GM23248 (cell line): ENCODE results near the gene SRPRA. TPM values are rescaled to one million over a fixed set of nuclear protein-coding genes. Genes with fewer than 3 reads are reported as not detected.

Source experiments
- DNase-seq: peaks from one replicate; pipeline ENCODE4 v3.0.0-alpha.2; 2015
- H2AFZ ChIP-seq: fragments of 200-600 bp; sonication (generic); 2 replicates; pipeline ENCODE4 v1.6.1; 2016; ENCODE audit warnings: antibody characterized with exemption
- H3F3A ChIP-seq: fragments of 200-600 bp; sonication (generic); 2 replicates; pipeline ENCODE4 v1.6.1; 2016; ENCODE audit warnings: mild to moderate bottlenecking, antibody characterized with exemption, mixed run types; ENCODE audit not compliant: insufficient read depth
- H3K27ac ChIP-seq: fragments of 200-600 bp; sonication (generic); 2 replicates; pipeline ENCODE4 v1.5.1; 2016; ENCODE audit warnings: mild to moderate bottlenecking
- H3K27me3 ChIP-seq: fragments of 200-600 bp; sonication (generic); replicated peaks from 2 replicates; pipeline ENCODE4 v1.6.1; 2016; ENCODE audit warnings: mild to moderate bottlenecking; ENCODE audit not compliant: insufficient read depth
- H3K36me3 ChIP-seq: fragments of 200-600 bp; sonication (generic); 2 replicates; pipeline ENCODE4 v1.6.1; 2016; ENCODE audit warnings: low read depth, mild to moderate bottlenecking
- H3K4me1 ChIP-seq: fragments of 200-600 bp; sonication (generic); 2 replicates; pipeline ENCODE4 v1.6.1; 2016; ENCODE audit warnings: mild to moderate bottlenecking; ENCODE audit not compliant: insufficient read depth
- H3K4me2 ChIP-seq: fragments of 200-600 bp; sonication (generic); one replicate; pipeline ENCODE4 v1.6.1; 2016; ENCODE audit warnings: mild to moderate bottlenecking; ENCODE audit not compliant: unreplicated experiment
- H3K4me3 ChIP-seq: fragments of 200-600 bp; sonication (generic); 2 replicates; pipeline ENCODE4 v1.5.1; 2016; ENCODE audit warnings: mild to moderate bottlenecking
- H3K79me2 ChIP-seq: fragments of 200-600 bp; sonication (generic); 2 replicates; pipeline ENCODE4 v1.6.1; 2016; ENCODE audit warnings: mild to moderate bottlenecking; ENCODE audit not compliant: insufficient read depth
- H3K9ac ChIP-seq: fragments of 200-600 bp; sonication (generic); 2 replicates; pipeline ENCODE4 v1.6.1; 2016; ENCODE audit warnings: mild to moderate bottlenecking
- H3K9me2 ChIP-seq: fragments of 200-600 bp; sonication (generic); 2 replicates; pipeline ENCODE4 v1.6.1; 2016; ENCODE audit warnings: mixed run types, mild to moderate bottlenecking, moderate library complexity; ENCODE audit not compliant: insufficient read depth
- H3K9me3 ChIP-seq: fragments of 200-600 bp; sonication (generic); one replicate; pipeline ENCODE4 v1.6.1; 2017; ENCODE audit warnings: low read depth
- H4K20me1 ChIP-seq: fragments of 200-600 bp; sonication (generic); 2 replicates; pipeline ENCODE4 v1.6.0; 2016; ENCODE audit not compliant: insufficient read depth
- EZH2 ChIP-seq: fragments of 200-600 bp; sonication (generic); IDR thresholded peaks from 2 replicates; pipeline ENCODE4 v1.6.1; 2018; ENCODE audit warnings: antibody characterized with exemption, mild to moderate bottlenecking; ENCODE audit not compliant: insufficient read depth, poor library complexity, severe bottlenecking
- EZH2phosphoT487 ChIP-seq: fragments of 200-600 bp; sonication (generic); IDR thresholded peaks from 2 replicates; pipeline ENCODE4 v1.6.1; 2018; ENCODE audit warnings: antibody characterized with exemption, moderate library complexity, mild to moderate bottlenecking, low read depth; ENCODE audit not compliant: insufficient read depth
- WGBS, 2 experiments: methylation state at CpG; one replicate each; pipeline ENCODE4 v1.1.6; 2015 to 2017; ENCODE audit warnings: low lambda C conversion rate in 2 of 2, low coverage in 1 of 2; ENCODE audit errors: missing lambda C conversion rate in 2 of 2; 5-methylcytosine and 5-hydroxymethylcytosine counted together
- in situ Hi-C: fragments of 300-500 bp; cut with MboI; formaldehyde crosslinking; loops from 2 replicates; pipeline ENCODE4 v1.15.0; 2020
- polyA plus RNA-seq: library from polyadenylated mRNA; unstranded; fragments of >200 nt; fragmentation: Nextera tagmentation; extraction: Ambion mirVana; gene quantifications from 2 replicates; pipeline ENCODE4 v1.2.1, GENCODE V29; 2016
- total RNA-seq: library from RNA; depleted of rRNA; stranded (reverse); fragments of >200 nt; shearing (Covaris generic); gene quantifications from 2 replicates; pipeline ENCODE4 v1.2.3, GENCODE V29; 2014

Gene SRPRA
- total and polyA plus RNA-seq, 2 experiments from 2014 or later, result 125 to 151 TPM

- Histone ChIP-seq H3K27me3 (no peaks in the 10 kb centered on the region), H3K9ac (no peak overlapping the region), H3K4me3 (no peak overlapping the region), H3K9me3 (no peaks in the 10 kb centered on the region), H3K27ac (no peak overlapping the region), H3K79me2 (peaks cover 7% of the 10 kb centered on the region), H3K4me1 (peaks cover 6% of the 10 kb centered on the region), H3K36me3 (no peaks in the 10 kb centered on the region), H2AFZ (no peak overlapping the region), H4K20me1 (no peaks in the 10 kb centered on the region), H3K9me2 (no peaks in the 10 kb centered on the region), H3F3A (peaks cover 9% of the 10 kb centered on the region), H3K4me2 (no peak overlapping the region)
- in situ Hi-C loops, result no loop called here
- no peak for DNase-seq
- TF ChIP-seq EZH2 (no peak), EZH2phosphoT487 (no peak)
- WGBS, 2 experiments, result 61 to 63% methylated on average over 4 of the region's 4 CpGs
Observed at GRCh38 chr11:126308271-126308671, 39.6 kb upstream of the SRPRA start.

DNA sequence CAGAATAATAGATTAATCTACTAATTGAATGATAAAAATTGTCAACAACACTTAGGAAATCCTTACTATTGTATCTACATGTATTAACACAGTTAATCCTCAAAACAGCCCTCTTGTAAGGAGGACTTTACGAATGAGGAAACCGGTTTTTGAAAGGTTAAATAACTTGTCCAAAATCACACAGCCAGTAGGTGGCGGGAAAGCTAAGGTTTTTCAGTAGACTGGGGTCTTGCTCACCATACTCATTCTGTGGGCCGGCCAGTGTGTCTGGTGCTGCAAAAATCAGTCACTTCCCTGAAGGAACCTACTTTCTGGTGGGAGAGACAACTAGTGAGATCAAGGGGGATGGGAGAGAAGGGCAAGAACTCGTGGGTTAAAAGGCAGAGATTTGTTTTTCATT lies 39.0 kb upstream of the SRPRA start:
- Histone ChIP-seq H2AFZ (no peak overlapping the region), H3K4me3 (no peak overlapping the region), H3K36me3 (no peaks in the 10 kb centered on the region), H3K9me2 (no peaks in the 10 kb centered on the region), H3K4me1 (peaks cover 6% of the 10 kb centered on the region), H3K79me2 (peaks cover 13% of the 10 kb centered on the region), H3F3A (peaks cover 9% of the 10 kb centered on the region), H3K27me3 (no peaks in the 10 kb centered on the region), H3K4me2 (no peak overlapping the region), H3K27ac (no peak overlapping the region), H3K9ac (no peak overlapping the region), H4K20me1 (no peaks in the 10 kb centered on the region), H3K9me3 (no peaks in the 10 kb centered on the region)
- DNase-seq, result peak; percentile 68
- in situ Hi-C loops, result no loop called here
- no peak for TF ChIP-seq EZH2
- TF ChIP-seq EZH2phosphoT487, result no peak
- WGBS, 2 experiments, result 47 to 49% methylated on average over 5 of the region's 5 CpGs

DNA sequence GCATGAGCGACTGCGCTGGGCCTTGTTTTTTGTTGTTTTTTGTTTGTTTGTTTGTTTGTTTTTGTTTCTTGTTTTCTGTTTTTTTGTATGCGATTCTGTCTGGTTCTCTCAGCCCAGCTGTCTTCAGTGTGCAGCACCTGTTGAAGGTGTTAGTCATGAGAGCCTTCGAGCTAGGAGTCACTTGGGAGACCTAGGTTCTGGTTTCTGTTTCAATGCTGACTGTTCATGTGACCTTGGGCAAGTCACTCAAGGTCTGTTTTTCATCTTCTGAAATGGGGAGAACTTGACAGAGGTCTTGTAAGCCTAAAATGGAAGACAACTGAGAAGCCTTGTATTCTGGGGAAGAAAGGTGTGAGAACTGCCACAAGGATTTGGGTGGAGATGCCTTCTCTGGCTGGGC lies 37.0 kb upstream of the SRPRA start:
- Histone ChIP-seq H3K27me3 (no peaks in the 10 kb centered on the region), H2AFZ (no peak overlapping the region), H3F3A (peaks cover 9% of the 10 kb centered on the region), H3K9me2 (no peaks in the 10 kb centered on the region), H4K20me1 (no peaks in the 10 kb centered on the region), H3K4me2 (no peak overlapping the region), H3K9ac (no peak overlapping the region), H3K4me3 (no peak overlapping the region), H3K36me3 (no peaks in the 10 kb centered on the region), H3K4me1 (peaks cover 6% of the 10 kb centered on the region), H3K79me2 (peaks cover 22% of the 10 kb centered on the region), H3K27ac (no peak overlapping the region), H3K9me3 (no peaks in the 10 kb centered on the region)
- WGBS, 2 experiments, result 98% methylated on average over 4 of the region's 4 CpGs
- no peak for TF ChIP-seq EZH2phosphoT487
- no peak for TF ChIP-seq EZH2
- in situ Hi-C loops, result no loop called here
- no peak for DNase-seq

GRCh38 chr11:126304457-126305075 lies 35.9 kb upstream of the SRPRA start:
- Histone ChIP-seq H4K20me1 (no peaks in the 10 kb centered on the region), H3K9ac (peak overlapping the region; percentile 92), H3F3A (peaks cover 9% of the 10 kb centered on the region), H3K36me3 (no peaks in the 10 kb centered on the region), H3K9me2 (no peaks in the 10 kb centered on the region), H3K27ac (peak overlapping the region; percentile 89), H3K4me2 (peak overlapping the region; percentile 97), H2AFZ (peak overlapping the region; percentile 95), H3K27me3 (no peaks in the 10 kb centered on the region), H3K79me2 (peaks cover 22% of the 10 kb centered on the region), H3K4me3 (peak overlapping the region; percentile 89), H3K4me1 (peaks cover 6% of the 10 kb centered on the region), H3K9me3 (no peaks in the 10 kb centered on the region)
- TF ChIP-seq EZH2, result no peak
- no peak for TF ChIP-seq EZH2phosphoT487
- 7% methylated on average over 12 of the region's 12 CpGs for WGBS, 2 experiments
- no peak for DNase-seq
- in situ Hi-C loops, result no loop called here
